Activated T-cell treated with anti-CD3 and anti-CD28 coated beads, Interleukin-2, amount 50 U/mL, for 48 hours (primary cell): ENCODE data around the gene BCAR1.
"Not testable (repeated sequence)": the region's sequence is repeated elsewhere in the genome, so short reads cannot be mapped to it uniquely, and the experiment has no call there.

Experiments used
- DNase-seq, 2 experiments: peaks; one replicate each; pipeline ENCODE4 v3.0.0-alpha.2; 2020

The BCAR1 gene

GRCh38 chr16:75222271-75222783, 29.1 kb downstream of the BCAR1 start:
- DNase-seq: no peak

- peak in 1 of 2 experiments; percentile 34 for DNase-seq
Measured at GRCh38 chr16:75219838-75220237, 31.6 kb downstream of the BCAR1 start.

- DNase-seq: no peak
Measured at GRCh38 chr16:75219088-75219487, 32.3 kb downstream of the BCAR1 start.

- peak in 1 of 2 experiments; percentile 42 for DNase-seq
Measured at GRCh38 chr16:75218256-75219076, 33.0 kb downstream of the BCAR1 start, which contains the start of gene CTRB1. Gene CTRB1, plus strand, starts transcription at chr16:75218988. Its CDS starts 20 bp downstream, at chr16:75219008.

- DNase-seq: no peak
Measured at GRCh38 chr16:75217389-75217851, 34.0 kb downstream of the BCAR1 start.

DNA sequence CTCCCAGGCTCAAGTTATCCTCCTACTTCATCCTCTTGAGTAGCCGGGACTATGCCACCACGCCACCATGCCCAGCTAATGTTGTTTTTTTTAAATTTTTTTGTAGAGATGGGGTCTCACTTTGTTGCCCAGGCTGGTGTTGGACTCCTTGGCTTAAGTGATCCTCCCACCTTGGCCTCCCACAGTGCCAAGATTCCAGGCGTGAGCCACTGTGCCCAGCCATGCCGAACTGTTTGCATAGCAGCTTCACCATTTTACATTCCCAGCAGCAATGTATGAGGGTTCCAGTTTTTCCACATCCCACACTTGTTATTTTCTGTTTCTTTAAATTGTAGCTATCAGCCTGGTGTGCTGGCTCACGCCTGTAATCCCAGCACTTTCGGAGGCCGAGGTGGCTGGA, 34.8 kb downstream of the BCAR1 start:
- DNase-seq: no peak

DNA sequence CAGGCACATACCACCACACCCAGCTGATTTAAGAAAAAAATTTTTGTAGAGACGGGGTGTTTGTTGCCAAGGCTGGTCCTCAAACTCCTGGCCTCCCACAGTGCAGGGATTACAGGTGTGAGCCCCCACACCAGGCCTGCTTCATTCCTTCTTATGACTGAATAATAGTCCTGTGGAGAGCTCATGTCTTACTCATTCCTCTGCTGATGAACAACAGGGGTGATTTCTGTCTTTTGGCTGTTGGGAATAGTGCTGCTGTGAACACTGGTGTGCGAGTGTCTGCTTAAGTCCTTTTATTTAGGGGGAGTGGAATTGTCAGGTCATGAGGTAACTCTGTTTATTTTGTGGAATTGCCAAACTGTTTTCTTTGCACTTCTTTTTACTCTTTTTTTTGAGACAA, 35.3 kb downstream of the BCAR1 start:
- no peak for DNase-seq

DNA sequence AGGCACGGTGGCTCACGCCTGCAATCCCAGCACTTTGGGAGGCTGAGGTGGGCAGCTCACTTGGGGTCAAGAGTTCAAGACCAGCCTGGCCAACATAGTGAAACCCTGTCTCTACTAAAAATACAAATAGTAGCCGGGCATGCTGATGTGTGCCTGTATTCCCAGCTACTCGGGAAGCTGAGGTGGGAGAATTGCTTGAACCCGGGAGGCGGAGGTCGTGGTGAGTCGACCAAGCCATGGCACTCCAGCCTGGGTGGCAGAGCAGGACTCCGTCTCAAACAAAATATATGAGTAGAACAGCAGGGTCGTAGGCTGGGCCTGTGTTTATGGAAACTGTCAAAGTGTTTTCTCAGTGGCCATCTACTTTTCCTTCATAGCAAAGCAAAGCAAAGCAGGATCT, 40.1 kb downstream of the BCAR1 start:
- DNase-seq: not testable (repeated sequence)

GRCh38 chr16:75209944-75210343, 41.5 kb downstream of the BCAR1 start:
- DNase-seq: no peak

DNA sequence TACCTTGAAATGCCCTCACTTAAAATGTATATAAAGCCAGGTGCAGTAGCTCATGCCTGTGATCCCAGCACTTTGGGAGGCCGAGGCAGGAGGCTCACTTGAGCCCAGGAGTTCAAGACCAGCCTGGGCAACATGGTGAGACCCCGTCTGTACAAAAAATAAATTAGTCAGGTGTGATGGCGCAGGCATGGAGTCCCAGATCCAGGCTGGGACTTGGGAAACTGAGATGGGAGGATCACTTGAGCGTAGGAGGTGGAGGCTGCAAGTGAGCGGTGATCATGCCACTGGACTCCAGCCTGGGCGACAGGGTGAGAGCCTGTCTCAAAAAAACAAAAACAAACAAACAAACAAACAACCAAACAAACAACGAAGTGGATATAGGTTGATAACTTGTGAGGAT, 41.9 kb downstream of the BCAR1 start:
- not testable (repeated sequence) for DNase-seq

GRCh38 chr16:75208861-75209505, 42.4 kb downstream of the BCAR1 start:
- no peak for DNase-seq

- no peak for DNase-seq
Measured at GRCh38 chr16:75208242-75208825, 43.1 kb downstream of the BCAR1 start.

DNA sequence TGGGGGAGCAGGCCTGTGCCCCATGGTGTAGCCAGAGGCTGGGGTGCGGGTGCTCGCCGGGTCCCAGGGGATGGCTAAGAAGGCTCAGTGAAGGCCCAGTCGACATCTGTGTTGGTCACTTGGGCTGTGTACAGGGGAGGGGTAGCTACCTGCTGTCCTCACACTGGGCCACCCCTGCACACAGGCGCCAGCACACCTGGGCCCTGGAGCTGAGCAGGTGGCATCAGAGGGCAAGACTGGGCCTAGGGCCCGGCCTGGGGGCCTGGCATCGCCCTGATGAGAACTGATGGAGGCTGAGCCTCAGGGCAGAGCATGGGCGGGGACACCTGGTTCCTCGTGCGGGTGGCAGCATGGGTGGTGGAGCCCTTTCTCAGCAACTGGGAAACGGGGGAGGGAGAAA, 43.6 kb downstream of the BCAR1 start:
- no peak for DNase-seq

DNA sequence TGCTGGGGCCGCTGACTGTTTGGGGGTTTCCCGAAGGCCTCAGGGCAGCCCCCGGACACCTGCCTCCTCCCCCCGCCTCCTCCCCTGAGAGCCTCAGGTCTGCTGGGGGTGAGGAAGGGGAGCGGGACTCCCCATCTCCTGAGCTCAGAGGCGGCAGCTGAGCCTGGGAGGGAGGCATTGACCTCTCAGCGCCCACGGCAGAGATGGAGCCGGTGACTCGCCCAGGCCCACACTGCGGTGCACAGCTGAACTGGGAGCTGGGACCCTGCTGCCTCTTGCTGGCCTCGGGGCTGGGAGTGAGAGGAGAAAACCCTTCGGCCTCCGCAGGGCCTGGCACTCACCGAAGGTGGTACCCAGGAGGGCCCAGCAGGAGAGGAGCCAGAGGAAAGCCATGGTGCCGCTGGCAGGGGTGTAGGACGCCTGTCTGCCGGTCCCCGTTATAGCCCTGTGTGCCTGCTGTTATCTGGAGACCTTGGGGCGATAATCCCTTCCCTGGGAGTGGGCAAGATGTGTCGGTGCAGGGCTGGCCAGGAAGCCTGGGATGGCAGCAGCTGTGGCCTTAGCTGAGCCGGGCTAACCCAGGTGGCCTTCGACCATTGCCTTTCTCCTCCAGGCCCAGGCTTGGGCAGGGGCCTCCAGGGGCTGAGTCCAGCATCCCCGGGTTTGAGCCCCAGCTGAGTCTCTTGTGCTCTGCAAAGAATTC, 44.5 kb downstream of the BCAR1 start, which contains the start of gene CTRB2:
CTRB2 (minus strand) TSS at position 413 of the 703 bp plus-strand sequence; CDS start at position 393, 20 bp downstream.
- DNase-seq: no peak

DNA sequence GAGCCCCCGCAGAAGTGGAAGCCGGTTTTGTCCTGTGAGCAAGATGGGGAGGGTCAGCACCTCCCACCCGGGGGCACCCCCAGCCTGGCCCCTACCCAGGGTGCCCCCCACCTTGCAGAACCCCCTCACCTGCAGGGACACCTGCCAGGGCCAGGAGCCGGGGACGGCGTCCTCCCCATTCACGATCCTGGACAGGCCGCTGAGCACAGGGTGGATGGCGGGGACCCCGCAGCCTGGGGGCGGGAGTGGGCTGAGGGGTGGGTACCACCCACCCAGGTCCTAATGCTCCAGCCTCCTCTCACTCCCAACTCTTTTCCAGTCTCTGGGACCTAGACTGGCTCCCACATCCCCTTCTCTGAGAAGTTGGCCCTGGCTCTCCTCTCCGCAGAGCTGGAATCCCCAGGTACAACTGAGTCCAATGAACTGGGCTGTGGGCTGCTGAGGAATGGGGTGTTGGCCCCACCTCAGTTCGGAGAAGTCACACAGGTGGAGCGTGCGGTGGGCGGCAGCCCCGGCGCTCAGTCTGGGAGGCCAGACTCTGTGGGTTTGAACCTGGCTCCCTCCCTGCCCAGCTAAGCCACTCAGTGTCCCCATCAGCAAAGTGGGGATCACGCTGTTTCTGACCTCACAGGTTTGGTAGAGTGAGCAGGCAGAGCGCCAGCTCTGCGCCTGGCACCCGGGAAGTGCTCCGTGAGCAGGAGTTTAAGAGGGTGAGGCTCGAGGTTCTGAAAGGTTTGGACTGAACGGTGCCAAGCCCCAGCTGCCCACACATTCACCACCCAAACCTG, 45.3 kb downstream of the BCAR1 start:
- not testable (repeated sequence) for DNase-seq

DNA sequence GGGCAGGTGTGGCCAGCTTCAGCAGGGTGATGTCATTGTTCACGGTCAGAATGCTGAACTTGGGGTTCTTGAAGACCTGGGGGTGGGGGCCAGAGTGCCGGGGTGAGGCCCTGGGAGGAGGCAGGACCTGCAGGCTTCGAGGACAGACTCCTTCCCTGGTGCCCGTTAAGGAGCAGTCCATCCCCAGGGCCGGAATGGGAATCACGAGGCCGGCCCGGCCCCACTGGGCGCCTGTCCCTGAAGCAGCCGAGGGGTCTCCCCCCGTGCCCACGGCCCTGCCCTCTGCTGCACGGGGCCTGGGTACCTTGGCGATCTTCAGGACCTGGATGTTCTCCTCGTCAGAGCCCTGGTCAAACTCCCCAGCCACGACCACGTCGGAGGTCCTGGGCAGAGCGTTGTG, 46.0 kb downstream of the BCAR1 start:
- DNase-seq: not testable (repeated sequence)

DNA sequence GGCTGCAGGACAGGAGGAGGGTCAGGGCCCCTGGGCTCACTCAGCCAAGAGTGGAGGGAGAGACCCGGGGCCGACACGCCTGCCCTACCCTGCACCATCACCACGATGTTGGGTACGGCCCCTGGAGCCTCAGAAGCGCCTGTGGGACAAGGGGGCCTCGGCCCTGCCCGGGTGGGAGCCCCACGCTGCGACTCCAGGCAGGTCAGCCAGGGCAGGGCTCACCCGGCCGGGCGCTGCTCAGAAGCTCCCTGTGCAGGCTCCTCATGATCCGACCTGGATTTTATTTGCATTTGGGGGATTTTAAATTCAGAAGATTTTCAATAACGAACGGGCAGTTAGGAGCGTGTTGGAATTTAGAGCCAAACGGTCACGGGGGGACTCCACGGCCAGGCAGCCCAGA, 46.5 kb downstream of the BCAR1 start:
- DNase-seq: not testable (repeated sequence)

DNA sequence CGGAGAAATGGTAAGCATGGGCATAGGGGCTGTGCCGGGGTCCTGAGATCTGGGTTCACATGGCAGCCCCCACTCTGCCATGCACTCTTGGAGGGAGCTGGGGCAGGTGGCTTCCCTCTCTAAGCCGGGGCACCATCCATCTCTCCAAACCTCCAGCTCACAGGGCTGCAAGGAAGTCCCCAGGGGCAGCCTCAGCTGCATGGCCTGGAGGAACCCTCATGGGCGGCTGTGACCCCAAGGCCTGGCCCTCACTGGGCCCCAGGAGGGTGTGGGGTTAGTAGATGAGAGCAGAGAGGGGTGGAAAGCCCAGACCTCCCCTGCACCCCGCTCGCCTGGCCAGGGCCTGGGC, 47.0 kb downstream of the BCAR1 start:
- DNase-seq: no peak

GRCh38 chr16:75203667-75204409, 47.6 kb downstream of the BCAR1 start:
- DNase-seq: no peak

DNA sequence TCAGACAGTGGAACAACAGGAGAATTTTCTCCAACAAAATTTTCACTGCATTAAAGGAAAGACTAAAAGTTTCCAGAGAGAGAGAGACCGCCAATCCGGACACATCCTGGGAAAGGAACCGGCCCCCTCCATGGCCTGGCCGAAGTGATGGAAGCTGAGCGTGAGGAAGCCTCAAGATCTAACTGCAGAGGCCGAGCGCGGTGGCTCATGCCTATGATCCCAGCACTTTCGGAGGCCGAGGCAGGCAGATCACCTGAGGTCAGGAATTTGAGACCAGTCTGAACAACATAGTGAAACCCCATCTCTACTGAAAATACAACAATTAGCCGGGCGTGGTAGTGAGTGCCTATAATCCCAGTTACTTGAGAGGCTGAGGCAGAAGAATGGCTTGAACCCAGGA, 48.3 kb downstream of the BCAR1 start:
- no peak for DNase-seq

DNA sequence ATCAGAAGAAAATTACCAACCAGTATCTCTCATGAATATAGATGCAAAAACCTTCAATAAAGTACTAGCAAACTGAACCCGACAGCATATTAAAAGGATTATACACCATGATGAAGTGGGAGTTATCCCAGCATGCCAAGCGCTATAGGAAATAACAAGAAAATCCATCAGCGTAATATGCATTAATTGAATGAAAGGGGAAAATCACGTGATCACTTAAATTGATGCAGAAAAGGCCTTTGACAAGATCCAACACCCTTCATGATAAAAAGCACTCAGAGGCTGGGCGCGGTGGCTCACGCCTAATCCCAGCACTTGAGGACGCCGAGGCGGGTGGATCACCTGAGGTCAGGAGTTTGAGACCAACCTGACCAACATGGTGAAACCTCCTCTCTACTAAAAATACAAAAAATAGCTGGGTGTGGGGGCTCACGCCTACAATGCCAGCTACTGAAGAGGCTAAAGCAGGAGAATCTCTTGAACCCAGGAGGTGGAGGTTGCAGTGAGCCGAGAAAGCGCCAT, 49.3 kb downstream of the BCAR1 start:
- no peak for DNase-seq
